ENCODE measurements around the gene SCGN. TPM values are rescaled to one million over a fixed set of nuclear protein-coding genes. Genes with fewer than 3 reads are reported as not detected.
"Not testable (repeated sequence)": the region's sequence is repeated elsewhere in the genome, so short reads cannot be mapped to it uniquely, and the experiment has no call there.

The SCGN gene
- total RNA-seq, 1 experiment from 2014 or later: not detected

- intact Hi-C loops (cut with micrococcal nuclease; ENCODE audit: unreplicated experiment); DNase-seq (ENCODE audit: low read depth, low spot score); H3K27ac ChIP-seq (ENCODE audit: low read length); H3K27me3 ChIP-seq (ENCODE audit: control insufficient read depth, insufficient read depth, low read length); H3K4me1 ChIP-seq (ENCODE audit: control insufficient read depth, insufficient read depth, low read length); BruUV-seq (replicated peaks); H3K4me3 ChIP-seq (ENCODE audit: low read depth in 2 of 2, low read length in 2 of 2); H3K9me3 ChIP-seq (ENCODE audit: control insufficient read depth, insufficient read depth, low read depth, low read length); H3K36me3 ChIP-seq (ENCODE audit: control insufficient read depth, insufficient read depth, low read length); in situ Hi-C loops (cut with HindIII; ENCODE audit: low pct_unique_long_range_greater_than_20kb, low sequenced_read_pairs); POLR2A ChIA-PET; ATAC-seq; CTCF ChIA-PET: not testable (repeated sequence)
Observed at GRCh38 chr6:25748601-25749517, 96.8 kb downstream of the SCGN start.

- no peak overlapping the region for H3K27ac ChIP-seq (ENCODE audit: low read length)
- ATAC-seq (no peak), DNase-seq (ENCODE audit: low read depth, low spot score) (no peak)
- in situ Hi-C loops (cut with HindIII; ENCODE audit: low pct_unique_long_range_greater_than_20kb, low sequenced_read_pairs) (no loop called here), intact Hi-C loops (cut with micrococcal nuclease; ENCODE audit: unreplicated experiment) (no loop called here)
- ChIA-PET POLR2A (no interaction called here), CTCF (no interaction called here)
- H3K36me3 ChIP-seq (ENCODE audit: control insufficient read depth, insufficient read depth, low read length): no peaks in the 10 kb centered on the region
- no peaks in the 10 kb centered on the region; the same call in 1 of the 2 replicates for H3K27me3 ChIP-seq (ENCODE audit: control insufficient read depth, insufficient read depth, low read length)
- no peak overlapping the region for H3K4me3 ChIP-seq (ENCODE audit: low read depth in 2 of 2, low read length in 2 of 2)
- H3K9me3 ChIP-seq (ENCODE audit: control insufficient read depth, insufficient read depth, low read depth, low read length): no peaks in the 10 kb centered on the region
- no peak for TF ChIP-seq SIN3A (IDR thresholded peaks at IDR 0.05; ENCODE audit: borderline replicate concordance, insufficient read depth, low read depth, low read length)
- TF ChIP-seq POLR2AphosphoS5 (IDR thresholded peaks at IDR 0.05; ENCODE audit: low read depth, low read length): no peak
- no peak for TF ChIP-seq REST (IDR thresholded peaks at IDR 0.05; ENCODE audit: insufficient read depth in 1 of 2, low read depth in 2 of 2, low read length in 1 of 2)
- TF ChIP-seq CTCF (IDR thresholded peaks at IDR 0.05): no peak
- no peak for TF ChIP-seq TCF7L2 (IDR thresholded peaks at IDR 0.05; ENCODE audit: low read depth, low read length)
- no peaks in the 10 kb centered on the region for H3K4me1 ChIP-seq (ENCODE audit: control insufficient read depth, insufficient read depth, low read length)
- no TSS peak for BruUV-seq (replicated peaks)
Observed at GRCh38 chr6:25749837-25750236, 97.8 kb downstream of the SCGN start.

- no peaks in the 10 kb centered on the region for H3K4me1 ChIP-seq (ENCODE audit: control insufficient read depth, insufficient read depth, low read length)
- H3K27me3 ChIP-seq (ENCODE audit: control insufficient read depth, insufficient read depth, low read length): no peaks in the 10 kb centered on the region; the same call in 1 of the 2 replicates
- intact Hi-C loops (cut with micrococcal nuclease; ENCODE audit: unreplicated experiment) (no loop called here), in situ Hi-C loops (cut with HindIII; ENCODE audit: low pct_unique_long_range_greater_than_20kb, low sequenced_read_pairs) (no loop called here)
- TF ChIP-seq CTCF (IDR thresholded peaks at IDR 0.05) (no peak), POLR2AphosphoS5 (IDR thresholded peaks at IDR 0.05; ENCODE audit: low read depth, low read length) (no peak), SIN3A (IDR thresholded peaks at IDR 0.05; ENCODE audit: borderline replicate concordance, insufficient read depth, low read depth, low read length) (no peak), TCF7L2 (IDR thresholded peaks at IDR 0.05; ENCODE audit: low read depth, low read length) (no peak), REST (IDR thresholded peaks at IDR 0.05; ENCODE audit: insufficient read depth in 1 of 2, low read depth in 2 of 2, low read length in 1 of 2) (no peak)
- BruUV-seq (replicated peaks): no TSS peak
- H3K4me3 ChIP-seq (ENCODE audit: low read depth in 2 of 2, low read length in 2 of 2): no peak overlapping the region
- no peaks in the 10 kb centered on the region for H3K36me3 ChIP-seq (ENCODE audit: control insufficient read depth, insufficient read depth, low read length)
- ATAC-seq (no peak), DNase-seq (ENCODE audit: low read depth, low spot score) (no peak)
- CTCF ChIA-PET: no interaction called here
- no peaks in the 10 kb centered on the region for H3K9me3 ChIP-seq (ENCODE audit: control insufficient read depth, insufficient read depth, low read depth, low read length)
- POLR2A ChIA-PET: interaction anchor here (0.6 kb wide), 1 partner anchor 8 kb away, joined by 6 read pairs; no protein-coding TSS in a partner anchor
- no peak overlapping the region for H3K27ac ChIP-seq (ENCODE audit: low read length)
Observed at GRCh38 chr6:25750906-25751305, 98.9 kb downstream of the SCGN start.
